PC-9 (cell line): Measurements from ENCODE around the gene EVL. TPM values are rescaled to one million over a fixed set of nuclear protein-coding genes. Genes with fewer than 3 reads are reported as not detected.

Experiments used
- BruUV-seq: library from RNA; stranded (reverse); fragments of 400-500 nt; replicated peaks from 2 replicates; lab custom pipeline; 2021; lab: Mats Ljungman, UMichigan
- CTCF ChIA-PET: fragments of 300-600 bp; sonication (Branson Sonifier 250); formaldehyde crosslinking; loops from one replicate; lab custom pipeline; 2022; ENCODE audit warnings: antibody characterized with exemption; lab: Charles Lee
- POLR2A ChIA-PET: fragments of 300-600 bp; sonication (Branson Sonifier 250); formaldehyde crosslinking; loops from one replicate; lab custom pipeline; 2022; ENCODE audit warnings: antibody characterized with exemption; ENCODE audit not compliant: unreplicated experiment; lab: Charles Lee
- DNase-seq, 2 experiments: peaks; one replicate each; pipeline versions ENCODE4 v3.0.0 to v3.0.0-alpha.2; 2015 to 2022; ENCODE audit warnings: mixed read lengths in 1 of 2
- H2AFZ ChIP-seq: fragments of 200-600 bp; sonication (generic); 2 replicates; pipeline ENCODE4 v1.8.1; 2017; ENCODE audit warnings: antibody characterized with exemption
- H3F3A ChIP-seq: fragments of 200-600 bp; sonication (generic); 2 replicates; pipeline ENCODE4 v1.8.1; 2017; ENCODE audit warnings: antibody characterized with exemption, mild to moderate bottlenecking, low read depth; ENCODE audit not compliant: insufficient read depth
- H3K27ac ChIP-seq: fragments of 200-600 bp; sonication (generic); 2 replicates; pipeline ENCODE4 v1.6.1; 2016; ENCODE audit warnings: mixed run types
- H3K27me3 ChIP-seq: fragments of 200-600 bp; sonication (generic); 2 replicates; pipeline ENCODE4 v1.6.1; 2016; ENCODE audit warnings: low read depth, mixed run types; ENCODE audit not compliant: insufficient read depth
- H3K36me3 ChIP-seq: fragments of 200-600 bp; sonication (generic); 2 replicates; pipeline ENCODE4 v1.6.1; 2016; ENCODE audit warnings: low read depth, mixed run types
- H3K4me1 ChIP-seq: fragments of 200-600 bp; sonication (generic); replicated peaks from 2 replicates; pipeline ENCODE4 v1.6.1; 2016; ENCODE audit warnings: mixed run types; ENCODE audit not compliant: insufficient read depth
- H3K4me2 ChIP-seq: fragments of 200-600 bp; sonication (generic); 2 replicates; pipeline ENCODE4 v1.6.1; 2017; ENCODE audit warnings: mixed run types
- H3K4me3 ChIP-seq: fragments of 200-600 bp; sonication (generic); 2 replicates; pipeline ENCODE4 v1.6.1; 2016; ENCODE audit warnings: mixed run types
- H3K79me2 ChIP-seq: fragments of 200-600 bp; sonication (generic); 2 replicates; pipeline ENCODE4 v1.6.1; 2017; ENCODE audit warnings: low read depth, mixed run types
- H3K9me2 ChIP-seq: fragments of 200-600 bp; sonication (generic); 2 replicates; pipeline ENCODE4 v1.8.1; 2017; ENCODE audit warnings: mild to moderate bottlenecking; ENCODE audit not compliant: insufficient read depth
- H3K9me3 ChIP-seq: fragments of 200-600 bp; sonication (generic); 2 replicates; pipeline ENCODE4 v1.8.1; 2016; ENCODE audit warnings: low read depth; ENCODE audit not compliant: insufficient read depth
- H4K20me1 ChIP-seq: fragments of 200-600 bp; sonication (generic); 2 replicates; pipeline ENCODE4 v1.8.1; 2017; ENCODE audit not compliant: insufficient read depth
- EZH2 ChIP-seq: fragments of 200-600 bp; sonication (generic); IDR thresholded peaks from 2 replicates; pipeline ENCODE4 v1.8.0; 2017; ENCODE audit warnings: antibody characterized with exemption, low read depth
- intact Hi-C: fragments of 100-400 bp; cut with micrococcal nuclease; formaldehyde crosslinking; loops from one replicate; pipeline ENCODE4 v1.10.0; 2022; ENCODE audit not compliant: unreplicated experiment
- total RNA-seq: library from RNA; stranded (reverse); gene quantifications from 2 replicates; pipeline ENCODE4 v1.2.3, GENCODE V29; 2021
- TF ChIP-seq, protein P1 (sequence below): fragments of 200-600 bp; sonication (generic); conservative IDR thresholded peaks from 2 replicates; pipeline ENCODE4 v1.6.1; 2017; ENCODE audit warnings: mixed run types, antibody characterized with exemption, mild to moderate bottlenecking, moderate library complexity

Gene EVL
- total RNA-seq, 1 experiment from 2014 or later: 5.9 TPM

DNA sequence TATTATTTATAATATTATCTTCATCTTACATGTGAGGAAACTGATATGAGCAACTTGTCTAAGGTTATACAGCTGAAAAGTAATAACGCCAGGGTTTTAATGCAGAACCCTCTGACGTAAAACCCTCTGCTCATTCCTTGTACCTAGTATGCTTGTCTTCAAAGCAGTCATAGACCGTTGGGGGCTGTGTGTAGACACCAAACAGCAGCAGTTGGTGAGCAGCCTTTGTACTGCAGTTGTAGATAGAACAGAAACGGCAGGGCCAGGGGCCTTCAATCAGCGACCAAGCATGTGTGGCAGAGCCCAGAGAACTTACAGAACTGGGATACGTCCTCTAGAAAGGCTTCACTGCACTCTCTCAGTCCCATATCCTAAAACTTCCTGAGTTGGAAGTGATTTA lies 28.1 kb downstream of the EVL start:
- BruUV-seq: no TSS peak
- Histone ChIP-seq H3K9me3 (no peaks in the 10 kb centered on the region), H3K4me3 (no peak overlapping the region), H3K4me2 (no peak overlapping the region), H3K36me3 (no peaks in the 10 kb centered on the region), H3K4me1 (peaks cover 24% of the 10 kb centered on the region), H3K27me3 (no peaks in the 10 kb centered on the region), H3K27ac (no peak overlapping the region), H3F3A (no peaks in the 10 kb centered on the region; the same call in 1 of the 2 replicates), H3K9me2 (no peaks in the 10 kb centered on the region), H2AFZ (no peak overlapping the region), H3K79me2 (no peaks in the 10 kb centered on the region), H4K20me1 (no peaks in the 10 kb centered on the region)
- ChIA-PET CTCF (no interaction called here), POLR2A (no interaction called here)
- intact Hi-C loops: no loop called here
- no peak for DNase-seq
- no peak for TF ChIP-seq EZH2
- TF ChIP-seq, protein P1, sequence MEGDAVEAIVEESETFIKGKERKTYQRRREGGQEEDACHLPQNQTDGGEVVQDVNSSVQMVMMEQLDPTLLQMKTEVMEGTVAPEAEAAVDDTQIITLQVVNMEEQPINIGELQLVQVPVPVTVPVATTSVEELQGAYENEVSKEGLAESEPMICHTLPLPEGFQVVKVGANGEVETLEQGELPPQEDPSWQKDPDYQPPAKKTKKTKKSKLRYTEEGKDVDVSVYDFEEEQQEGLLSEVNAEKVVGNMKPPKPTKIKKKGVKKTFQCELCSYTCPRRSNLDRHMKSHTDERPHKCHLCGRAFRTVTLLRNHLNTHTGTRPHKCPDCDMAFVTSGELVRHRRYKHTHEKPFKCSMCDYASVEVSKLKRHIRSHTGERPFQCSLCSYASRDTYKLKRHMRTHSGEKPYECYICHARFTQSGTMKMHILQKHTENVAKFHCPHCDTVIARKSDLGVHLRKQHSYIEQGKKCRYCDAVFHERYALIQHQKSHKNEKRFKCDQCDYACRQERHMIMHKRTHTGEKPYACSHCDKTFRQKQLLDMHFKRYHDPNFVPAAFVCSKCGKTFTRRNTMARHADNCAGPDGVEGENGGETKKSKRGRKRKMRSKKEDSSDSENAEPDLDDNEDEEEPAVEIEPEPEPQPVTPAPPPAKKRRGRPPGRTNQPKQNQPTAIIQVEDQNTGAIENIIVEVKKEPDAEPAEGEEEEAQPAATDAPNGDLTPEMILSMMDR: no peak

DNA sequence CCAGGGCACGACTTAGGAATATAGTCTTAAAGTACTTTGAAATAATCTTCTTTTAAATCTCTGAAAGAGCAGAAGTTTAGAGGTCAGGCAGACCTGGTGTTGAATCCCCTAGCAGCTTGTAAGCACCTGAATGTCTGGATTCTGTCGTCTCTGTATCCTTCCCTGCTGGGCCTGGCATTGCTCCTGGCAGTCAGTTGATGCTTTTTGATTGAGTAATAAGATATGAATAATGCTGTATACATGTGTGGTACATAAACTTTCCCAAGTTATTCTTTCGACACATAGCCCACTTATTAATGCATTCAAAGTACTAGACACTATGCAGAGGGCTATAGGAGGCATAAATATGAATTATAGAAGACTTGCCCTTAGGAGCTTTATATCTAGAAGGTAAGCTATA lies 31.4 kb downstream of the EVL start:
- no peaks in the 10 kb centered on the region; the same call in 1 of the 2 replicates for H3F3A ChIP-seq
- no peak overlapping the region for H3K27ac ChIP-seq
- H3K27me3 ChIP-seq: no peaks in the 10 kb centered on the region
- DNase-seq: peak in 1 of 2 experiments; percentile 64
- H3K9me3 ChIP-seq: no peaks in the 10 kb centered on the region
- 0 out of 2 replicates have a peak overlapping the region, but pooled peaks have one; percentile 28 for H3K4me2 ChIP-seq
- no peak overlapping the region for H2AFZ ChIP-seq
- peaks cover 24% of the 10 kb centered on the region for H3K4me1 ChIP-seq
- no peaks in the 10 kb centered on the region for H3K79me2 ChIP-seq
- no TSS peak for BruUV-seq
- H4K20me1 ChIP-seq: no peaks in the 10 kb centered on the region
- H3K36me3 ChIP-seq: no peaks in the 10 kb centered on the region
- intact Hi-C loops: no loop called here
- H3K4me3 ChIP-seq: no peak overlapping the region
- no peaks in the 10 kb centered on the region for H3K9me2 ChIP-seq
- POLR2A ChIA-PET: no interaction called here
- TF ChIP-seq, protein P1: no peak
- no peak for TF ChIP-seq EZH2
- CTCF ChIA-PET: interaction anchor here (0.5 kb wide), 1 partner anchor 41 kb away, joined by 3 read pairs; no protein-coding TSS in a partner anchor

DNA sequence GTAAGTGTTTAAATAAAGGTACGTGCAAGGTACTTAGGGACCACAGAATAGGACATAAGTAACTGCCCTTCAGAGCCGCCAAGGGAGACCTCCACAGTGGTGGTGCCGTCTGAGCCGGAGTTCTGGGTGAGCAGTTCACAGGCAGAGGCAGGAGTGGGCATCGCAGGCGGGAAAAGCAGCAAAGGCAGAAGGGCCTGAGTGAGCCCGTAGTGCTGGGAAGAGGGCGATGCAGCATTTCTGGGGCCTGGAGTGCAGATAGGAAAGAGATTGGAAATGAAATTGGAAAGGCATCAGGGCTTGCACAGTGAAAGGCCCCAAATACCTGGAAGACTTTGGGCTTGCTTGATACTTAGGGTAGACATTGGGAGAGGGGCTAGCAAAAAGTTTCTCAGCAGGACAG lies 32.9 kb downstream of the EVL start:
- CTCF ChIA-PET: no interaction called here
- intact Hi-C loops: no loop called here
- Histone ChIP-seq H3K9me2 (no peaks in the 10 kb centered on the region), H3K27ac (no peak overlapping the region), H3K4me3 (no peak overlapping the region), H2AFZ (no peak overlapping the region), H3K36me3 (no peaks in the 10 kb centered on the region), H4K20me1 (no peaks in the 10 kb centered on the region), H3K4me2 (no peak overlapping the region), H3K4me1 (peaks cover 16% of the 10 kb centered on the region), H3K9me3 (no peaks in the 10 kb centered on the region), H3K27me3 (no peaks in the 10 kb centered on the region), H3K79me2 (no peaks in the 10 kb centered on the region), H3F3A (no peaks in the 10 kb centered on the region; the same call in 1 of the 2 replicates)
- no peak for TF ChIP-seq EZH2
- TF ChIP-seq, protein P1: no peak
- DNase-seq: no peak
- no TSS peak for BruUV-seq
- POLR2A ChIA-PET: no interaction called here
